CD4-positive, alpha-beta T cell (primary cell): Measurements from ENCODE around the gene STAT5B. TPM values are rescaled to one million over a fixed set of nuclear protein-coding genes. Genes with fewer than 3 reads are reported as not detected.

ENCODE experiments used
- ATAC-seq: fragments of 200-7000 bp; cut with Tn5 transposase; one replicate; pipeline ENCODE4 v1.10.0; 2022; ENCODE audit warnings: mild to moderate bottlenecking; ENCODE audit not compliant: poor library complexity
- CTCF ChIA-PET: fragments of 350-600 bp; sonication (Branson Sonifier 250); formaldehyde crosslinking; loops from one replicate; lab custom pipeline; 2021; ENCODE audit warnings: antibody characterized with exemption, inconsistent platforms; lab: Charles Lee
- POLR2A ChIA-PET: fragments of 350-600 bp; sonication (Branson Sonifier 250); formaldehyde crosslinking; loops from one replicate; lab custom pipeline; 2021; ENCODE audit warnings: antibody characterized with exemption, inconsistent platforms; lab: Charles Lee
- DNase-seq, 14 experiments: peaks; one replicate each; pipeline ENCODE4 v3.0.0-alpha.2; 2013 to 2020; ENCODE audit warnings: mixed read lengths in 2 of 14
- H3K27ac ChIP-seq, 2 donors: one replicate each; pipeline versions ENCODE4 v1.5.1 to v1.7.0; 2013; ENCODE audit warnings: low read length in 2 of 2, low read depth in 1 of 2, mild to moderate bottlenecking in 1 of 2
- H3K27me3 ChIP-seq, 2 experiments: 1 replicate in 1 of 2; 2 replicates in 1 of 2; pipeline versions ENCODE4 v1.6.1 to v1.7.0; 2013; ENCODE audit warnings: low read length in 2 of 2, control low read depth in 1 of 2, mild to moderate bottlenecking in 1 of 2, moderate library complexity in 1 of 2; ENCODE audit not compliant: insufficient read depth in 2 of 2, control insufficient read depth in 1 of 2
- H3K36me3 ChIP-seq: one replicate; pipeline ENCODE4 v1.6.1; 2013; ENCODE audit warnings: low read length, control low read depth; ENCODE audit not compliant: insufficient read depth
- H3K4me1 ChIP-seq: one replicate; pipeline ENCODE4 v1.6.1; 2013; ENCODE audit warnings: low read length, control low read depth; ENCODE audit not compliant: insufficient read depth
- H3K4me3 ChIP-seq: one replicate; pipeline ENCODE4 v1.5.1; 2013; ENCODE audit warnings: mild to moderate bottlenecking, low read length, moderate library complexity
- H3K9me3 ChIP-seq, 2 experiments: 1 replicate in 1 of 2; 2 replicates in 1 of 2; pipeline versions ENCODE4 v1.6.1 to v1.7.0; 2013; ENCODE audit warnings: low read length in 2 of 2, mild to moderate bottlenecking in 2 of 2, control low read depth in 1 of 2, moderate library complexity in 1 of 2; ENCODE audit not compliant: control insufficient read depth in 1 of 2, insufficient read depth in 1 of 2
- H3K27ac Mint-ChIP-seq: one replicate; pipeline ENCODE4 v1.8.0; 2020; ENCODE audit warnings: mixed read lengths
- H3K27me3 Mint-ChIP-seq: one replicate; pipeline ENCODE4 v1.8.0; 2021; ENCODE audit warnings: mixed read lengths
- H3K36me3 Mint-ChIP-seq: one replicate; pipeline ENCODE4 v1.8.0; 2021; ENCODE audit warnings: low read depth, mixed read lengths
- H3K4me1 Mint-ChIP-seq: one replicate; pipeline ENCODE4 v1.8.0; 2021; ENCODE audit warnings: low read depth, mixed read lengths
- H3K4me3 Mint-ChIP-seq: one replicate; pipeline ENCODE4 v1.8.0; 2020; ENCODE audit warnings: mild to moderate bottlenecking, mixed read lengths
- H3K9me3 Mint-ChIP-seq: one replicate; pipeline ENCODE4 v1.8.0; 2020; ENCODE audit warnings: mixed read lengths
- CTCF ChIP-seq: fragments of 200-600 bp; IDR thresholded peaks from one replicate; pipeline ENCODE4 v1.8.0; 2022; ENCODE audit warnings: antibody characterized with exemption, mild to moderate bottlenecking
- intact Hi-C, 2 experiments: fragments of 100-400 bp; cut with DNase I in 1 of 2; cut with micrococcal nuclease in 1 of 2; formaldehyde crosslinking; loops; one replicate each; pipeline versions ENCODE4 v1.15.1 to v1.9.0; 2023 to 2025; cut with DNase I, micrococcal nuclease
- total RNA-seq, 174 experiments: library from RNA in 2 of 174; stranded (reverse) in 2 of 174; gene quantifications; one replicate each; pipeline ENCODE4 v1.2.3 and lab custom pipeline; 2021 to 2026

The STAT5B gene
- total RNA-seq, 2 experiments from 2014 or later = 99.4 to 104 TPM

- H3K27me3 Mint-ChIP-seq = peaks cover 43% of the 10 kb centered on the region
- no peaks in the 10 kb centered on the region for H3K36me3 Mint-ChIP-seq
- POLR2A ChIA-PET = no interaction called here
- peak overlapping the region; percentile 80 for H3K4me3 Mint-ChIP-seq
- Histone ChIP-seq H3K36me3 (no peaks in the 10 kb centered on the region), H3K27me3 (peaks cover 0 to 15% of the 10 kb centered on the region in 2 experiments), H3K4me1 (peaks cover 54% of the 10 kb centered on the region), H3K27ac (no peak overlapping the region), H3K4me3 (no peak overlapping the region), H3K9me3 (peaks cover 0 to 12% of the 10 kb centered on the region in 2 experiments)
- intact Hi-C loops = loop anchor here in 1 of 2 experiments (2.0 kb wide), 1 partner anchor 23 kb away; no protein-coding TSS in a partner anchor
- DNase-seq (peak in 1 of 14 experiments; percentile 27), ATAC-seq (no peak)
- H3K9me3 Mint-ChIP-seq = no peaks in the 10 kb centered on the region
- CTCF ChIA-PET = interaction anchor here (0.9 kb wide), 1 partner anchor 227 kb away, joined by 5 read pairs; no protein-coding TSS in a partner anchor
- H3K4me1 Mint-ChIP-seq = peaks cover 35% of the 10 kb centered on the region
- TF ChIP-seq CTCF = no peak
- no peak overlapping the region for H3K27ac Mint-ChIP-seq
Observed at GRCh38 chr17:42179335-42179734, 96.9 kb downstream of the STAT5B start.

GRCh38 chr17:42178817-42179216 is 97.4 kb downstream of the STAT5B start:
- Histone ChIP-seq H3K9me3 (peaks cover 0 to 12% of the 10 kb centered on the region in 2 experiments), H3K27ac (no peak overlapping the region), H3K27me3 (peaks cover 0 to 15% of the 10 kb centered on the region in 2 experiments), H3K36me3 (no peaks in the 10 kb centered on the region), H3K4me1 (peaks cover 52% of the 10 kb centered on the region), H3K4me3 (no peak overlapping the region)
- ATAC-seq = no peak
- Mint-ChIP-seq H3K4me1 (peaks cover 32% of the 10 kb centered on the region), H3K9me3 (no peaks in the 10 kb centered on the region), H3K27me3 (peaks cover 43% of the 10 kb centered on the region), H3K36me3 (no peaks in the 10 kb centered on the region), H3K27ac (no peak overlapping the region), H3K4me3 (peak overlapping the region; percentile 38)
- intact Hi-C loops = loop anchor here in 1 of 2 experiments (2.0 kb wide), 1 partner anchor 22 kb away; no protein-coding TSS in a partner anchor
- CTCF ChIA-PET = no interaction called here
- POLR2A ChIA-PET = no interaction called here
- TF ChIP-seq CTCF = no peak
- DNase-seq = peak in 4 of 14 experiments; percentile 11 to 76 (median 42)

GRCh38 chr17:42177684-42178083 is 98.5 kb downstream of the STAT5B start:
- H3K4me3 ChIP-seq = no peak overlapping the region
- Mint-ChIP-seq H3K36me3 (no peaks in the 10 kb centered on the region), H3K4me3 (peak overlapping the region; percentile 48), H3K9me3 (no peaks in the 10 kb centered on the region), H3K4me1 (peaks cover 27% of the 10 kb centered on the region), H3K27me3 (peaks cover 38% of the 10 kb centered on the region), H3K27ac (no peak overlapping the region)
- no peaks in the 10 kb centered on the region for H3K36me3 ChIP-seq
- peaks cover 0 to 15% of the 10 kb centered on the region in 2 experiments for H3K27me3 ChIP-seq
- DNase-seq (no peak), ATAC-seq (no peak)
- intact Hi-C loops = loop anchor here in 1 of 2 experiments (2.0 kb wide), 1 partner anchor 21 kb away; no protein-coding TSS in a partner anchor
- H3K4me1 ChIP-seq = peaks cover 40% of the 10 kb centered on the region
- H3K9me3 ChIP-seq = peaks cover 0 to 12% of the 10 kb centered on the region in 2 experiments
- CTCF ChIA-PET = no interaction called here
- no peak overlapping the region for H3K27ac ChIP-seq
- POLR2A ChIA-PET = no interaction called here
- no peak for TF ChIP-seq CTCF
